Measurements from ENCODE around the gene RPLP1.

DNA sequence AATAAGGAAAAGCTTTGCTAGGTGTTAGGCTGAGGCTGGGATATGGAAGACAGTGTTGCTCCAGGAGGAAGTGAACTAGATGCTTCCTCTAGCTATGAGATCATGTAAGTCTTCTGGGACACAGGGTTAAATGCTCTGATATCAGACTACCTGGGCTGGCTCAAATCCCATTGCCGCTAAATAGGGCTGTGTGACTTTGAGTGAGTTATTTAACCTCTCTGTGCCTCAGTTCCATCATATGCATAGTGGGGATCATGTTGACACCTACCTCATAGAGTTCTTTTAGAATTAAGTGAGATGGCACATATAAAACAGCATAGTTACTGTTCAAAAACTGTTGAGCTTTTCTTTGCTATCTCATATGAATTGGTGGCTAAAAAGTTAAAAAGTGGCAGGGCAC lies 12.6 kb downstream of the RPLP1 start:
- TF ChIP-seq CTCF (IDR thresholded peaks at IDR 0.05) (no peak), POLR2A (IDR thresholded peaks at IDR 0.05) (no peak)

Measured in heart left ventricle (tissue), 13 donors.